WTC11 (cell line): ENCODE data around the gene ATL2. TPM values are rescaled to one million over a fixed set of nuclear protein-coding genes. Genes with fewer than 3 reads are reported as not detected.

ENCODE experiments used
- ATAC-seq: fragments of 200-7000 bp; cut with Tn5 transposase; 2 replicates; pipeline ENCODE4 v1.10.0; 2021; ENCODE audit warnings: mild to moderate bottlenecking, moderate library complexity
- CTCF ChIA-PET: fragments of 300-600 bp; sonication (Branson Sonifier 250); formaldehyde crosslinking; loops from one replicate; lab custom pipeline; 2021; ENCODE audit warnings: antibody characterized with exemption; lab: Charles Lee
- POLR2A ChIA-PET: fragments of 350-600 bp; sonication (Branson Sonifier 250); formaldehyde crosslinking; loops from one replicate; lab custom pipeline; 2021; ENCODE audit warnings: antibody characterized with exemption; lab: Charles Lee
- DNase-seq: peaks from one replicate; pipeline ENCODE4 v3.0.0; 2021; ENCODE audit warnings: low spot score
- H3K27ac Mint-ChIP-seq: 2 replicates; pipeline ENCODE4 v1.8.0; 2021; ENCODE audit warnings: mixed read lengths
- H3K27me3 Mint-ChIP-seq: 2 replicates; pipeline ENCODE4 v1.8.0; 2021; ENCODE audit warnings: low read depth, mild to moderate bottlenecking, moderate library complexity, mixed read lengths
- H3K36me3 Mint-ChIP-seq: 2 replicates; pipeline ENCODE4 v1.8.0; 2021; ENCODE audit warnings: mixed read lengths
- H3K4me1 Mint-ChIP-seq: 2 replicates; pipeline ENCODE4 v1.8.0; 2022; ENCODE audit warnings: mixed read lengths
- H3K4me3 Mint-ChIP-seq: 2 replicates; pipeline ENCODE4 v1.8.0; 2021; ENCODE audit warnings: mild to moderate bottlenecking, moderate library complexity, mixed read lengths
- H3K9me3 Mint-ChIP-seq: 2 replicates; pipeline ENCODE4 v1.8.0; 2021; ENCODE audit warnings: mixed read lengths
- ATF2 ChIP-seq: sonication (generic); formaldehyde crosslinking; IDR thresholded peaks from 2 replicates; pipeline ENCODE4 v1.8.1; 2022; ENCODE audit warnings: low read depth, missing genetic modification reagents, borderline replicate concordance
- CBFB ChIP-seq: sonication (generic); formaldehyde crosslinking; IDR thresholded peaks from 2 replicates; pipeline ENCODE4 v1.8.1; 2022; ENCODE audit warnings: mild to moderate bottlenecking, low read depth, missing genetic modification reagents
- CREB1 ChIP-seq: sonication (generic); formaldehyde crosslinking; IDR thresholded peaks from 2 replicates; pipeline ENCODE4 v1.8.0; 2023; ENCODE audit warnings: mild to moderate bottlenecking, missing genetic modification reagents
- EMX1 ChIP-seq: fragments of 250-450 bp; sonication (Bioruptor Pico); IDR thresholded peaks from 2 replicates; pipeline ENCODE4 v1.8.0; 2021; ENCODE audit warnings: mild to moderate bottlenecking
- FOXJ3 ChIP-seq: sonication (generic); formaldehyde crosslinking; IDR thresholded peaks from 2 replicates; pipeline ENCODE4 v1.9.0; 2021; ENCODE audit warnings: missing genetic modification reagents, mild to moderate bottlenecking, borderline replicate concordance
- FOXP4 ChIP-seq: sonication (generic); formaldehyde crosslinking; IDR thresholded peaks from 2 replicates; pipeline ENCODE4 v1.8.0; 2022; ENCODE audit warnings: mild to moderate bottlenecking, missing genetic modification reagents
- GTF2I ChIP-seq: fragments of 250-450 bp; sonication (Bioruptor Pico); conservative IDR thresholded peaks from 2 replicates; pipeline ENCODE4 v1.4.0; 2021; ENCODE audit warnings: mild to moderate bottlenecking
- HMGA2 ChIP-seq: fragments of 250-450 bp; sonication (Bioruptor Pico); IDR thresholded peaks from 2 replicates; pipeline ENCODE4 v1.4.0; 2021; ENCODE audit warnings: mild to moderate bottlenecking, moderate library complexity
- JAZF1 ChIP-seq: fragments of 250-450 bp; sonication (Bioruptor Pico); IDR thresholded peaks from 2 replicates; pipeline ENCODE4 v1.9.0; 2021; ENCODE audit warnings: moderate library complexity, mild to moderate bottlenecking, inconsistent platforms
- MAX ChIP-seq: sonication (generic); formaldehyde crosslinking; IDR thresholded peaks from 2 replicates; pipeline ENCODE4 v1.8.0; 2022; ENCODE audit warnings: mild to moderate bottlenecking, missing genetic modification reagents
- MXD4 ChIP-seq: fragments of 250-450 bp; sonication (Bioruptor Pico); IDR thresholded peaks from 2 replicates; pipeline ENCODE4 v1.8.0; 2021; ENCODE audit warnings: mild to moderate bottlenecking, moderate library complexity, borderline replicate concordance
- NFE2L1 ChIP-seq: sonication (generic); formaldehyde crosslinking; IDR thresholded peaks from 2 replicates; pipeline ENCODE4 v1.8.1; 2023; ENCODE audit warnings: missing genetic modification reagents
- NFYB ChIP-seq: sonication (generic); formaldehyde crosslinking; conservative IDR thresholded peaks from 2 replicates; pipeline ENCODE4 v1.8.0; 2022; ENCODE audit warnings: low read depth, missing genetic modification reagents
- PRRX2 ChIP-seq: fragments of 250-450 bp; sonication (Bioruptor Pico); IDR thresholded peaks from 2 replicates; pipeline ENCODE4 v1.8.0; 2021; ENCODE audit warnings: mild to moderate bottlenecking
- TCF7 ChIP-seq: sonication (generic); formaldehyde crosslinking; IDR thresholded peaks from 2 replicates; pipeline ENCODE4 v1.8.0; 2022; ENCODE audit warnings: mild to moderate bottlenecking, low read depth, missing genetic modification reagents, moderate library complexity
- TEAD1 ChIP-seq: sonication (generic); formaldehyde crosslinking; IDR thresholded peaks from 2 replicates; pipeline ENCODE4 v1.8.0; 2022; ENCODE audit warnings: mild to moderate bottlenecking, missing genetic modification reagents
- ZBTB21 ChIP-seq: sonication (generic); formaldehyde crosslinking; IDR thresholded peaks from 2 replicates; pipeline ENCODE4 v1.8.1; 2023; ENCODE audit warnings: mild to moderate bottlenecking, missing genetic modification reagents, borderline replicate concordance
- ZBTB43 ChIP-seq: sonication (generic); formaldehyde crosslinking; IDR thresholded peaks from 2 replicates; pipeline ENCODE4 v1.8.1; 2023; ENCODE audit warnings: mild to moderate bottlenecking, missing genetic modification reagents
- ZNF121 ChIP-seq: sonication (generic); formaldehyde crosslinking; IDR thresholded peaks from 2 replicates; pipeline ENCODE4 v1.8.0; 2023; ENCODE audit warnings: missing genetic modification reagents
- ZNF219 ChIP-seq: sonication (generic); formaldehyde crosslinking; IDR thresholded peaks from 2 replicates; pipeline ENCODE4 v1.8.0; 2023; ENCODE audit warnings: missing genetic modification reagents, mild to moderate bottlenecking, borderline replicate concordance
- ZNF232 ChIP-seq: sonication (generic); formaldehyde crosslinking; IDR thresholded peaks from 2 replicates; pipeline ENCODE4 v1.8.0; 2022; ENCODE audit warnings: mild to moderate bottlenecking, missing genetic modification reagents
- ZNF396 ChIP-seq: fragments of 250-450 bp; sonication (Bioruptor Pico); IDR thresholded peaks from 2 replicates; pipeline ENCODE4 v1.8.0; 2021; ENCODE audit warnings: mild to moderate bottlenecking, moderate library complexity, borderline replicate concordance
- ZNF512 ChIP-seq: sonication (generic); formaldehyde crosslinking; IDR thresholded peaks from 2 replicates; pipeline ENCODE4 v1.8.1; 2022; ENCODE audit warnings: missing genetic modification reagents, borderline replicate concordance
- ZNF532 ChIP-seq: fragments of 250-450 bp; sonication (Bioruptor Pico); IDR thresholded peaks from 2 replicates; pipeline ENCODE4 v1.9.0; 2021; ENCODE audit warnings: mild to moderate bottlenecking, borderline replicate concordance
- ZSCAN18 ChIP-seq: fragments of 250-450 bp; sonication (Bioruptor Pico); IDR thresholded peaks from 2 replicates; pipeline ENCODE4 v2.1.2; 2022; ENCODE audit warnings: mild to moderate bottlenecking, moderate library complexity
- total RNA-seq: library from RNA; stranded (reverse); gene quantifications from 3 replicates; pipeline ENCODE4 v1.2.3, GENCODE V29; 2021

Gene ATL2
- total RNA-seq, 1 experiment from 2014 or later = 90.5 TPM

GRCh38 chr2:38394903-38395341 is 17.8 kb upstream of the ATL2 start:
- no peak overlapping the region for H3K4me3 Mint-ChIP-seq
- no peak for ATAC-seq
- ChIA-PET CTCF (no interaction called here), POLR2A (no interaction called here)
- H3K27me3 Mint-ChIP-seq = peaks cover 2% of the 10 kb centered on the region; the same call in 1 of the 2 replicates
- no peak overlapping the region for H3K27ac Mint-ChIP-seq
- TF ChIP-seq TCF7 (no peak), TEAD1 (CRISPR knock-in tag) (no peak), NFE2L1 (CRISPR knock-in tag) (no peak), MXD4 (CRISPR knock-in tag) (no peak), CREB1 (CRISPR knock-in tag) (no peak), ZBTB43 (CRISPR knock-in tag) (no peak), MAX (CRISPR knock-in tag) (no peak), EMX1 (no peak)
- TF ChIP-seq, all 79 proteins: peak for 0
- Mint-ChIP-seq H3K36me3 (no peaks in the 10 kb centered on the region), H3K4me1 (no peaks in the 10 kb centered on the region), H3K9me3 (peaks cover 6% of the 10 kb centered on the region)
- no peak for DNase-seq

GRCh38 chr2:38394041-38394440 is 17.0 kb upstream of the ATL2 start:
- ATAC-seq = no peak
- H3K27ac Mint-ChIP-seq = no peak overlapping the region
- no peak overlapping the region for H3K4me3 Mint-ChIP-seq
- H3K4me1 Mint-ChIP-seq = peaks cover 2% of the 10 kb centered on the region
- TF ChIP-seq ZNF121 (CRISPR knock-in tag) (no peak), MXD4 (CRISPR knock-in tag) (no peak), ZNF532 (CRISPR knock-in tag) (no peak), ZNF512 (CRISPR knock-in tag) (no peak), ZNF219 (CRISPR knock-in tag) (no peak), FOXP4 (CRISPR knock-in tag) (no peak), ZBTB21 (CRISPR knock-in tag) (no peak), JAZF1 (CRISPR knock-in tag) (no peak), CBFB (no peak), ATF2 (CRISPR knock-in tag) (no peak), ZNF232 (CRISPR knock-in tag) (no peak), ZNF396 (CRISPR knock-in tag) (no peak), PRRX2 (CRISPR knock-in tag) (no peak), NFYB (CRISPR knock-in tag) (no peak), HMGA2 (CRISPR knock-in tag) (no peak), GTF2I (CRISPR knock-in tag) (no peak), FOXJ3 (CRISPR knock-in tag) (no peak), ZSCAN18 (no peak)
- H3K36me3 Mint-ChIP-seq = no peaks in the 10 kb centered on the region
- H3K9me3 Mint-ChIP-seq = peaks cover 6% of the 10 kb centered on the region
- POLR2A ChIA-PET = no interaction called here
- CTCF ChIA-PET = interaction anchor here (0.5 kb wide), 1 partner anchor 980 kb away, joined by 3 read pairs; no protein-coding TSS in a partner anchor
- DNase-seq = no peak
- peaks cover 2% of the 10 kb centered on the region; the same call in 1 of the 2 replicates for H3K27me3 Mint-ChIP-seq
